IMR-90 (cell line): ENCODE data around the gene SMARCA2.

Source experiments
- CEBPB ChIP-seq: IDR thresholded peaks from 2 replicates; pipeline ENCODE4 v1.6.1; 2012; ENCODE audit warnings: low read depth, low read length, improper control_type of control experiment
- CHD1 ChIP-seq: IDR thresholded peaks from 2 replicates; pipeline ENCODE4 v1.6.1; 2012; ENCODE audit warnings: low read depth, low read length, improper control_type of control experiment
- CTCF ChIP-seq: conservative IDR thresholded peaks from 2 replicates; pipeline ENCODE4 v1.5.1; 2012; ENCODE audit warnings: mild to moderate bottlenecking, low read depth, low read length, improper control_type of control experiment
- FOS ChIP-seq: fragments of 150-350 bp; IDR thresholded peaks from 2 replicates; pipeline ENCODE4 v1.6.1; 2016; ENCODE audit warnings: low read depth, low read length
- MAFK ChIP-seq: IDR thresholded peaks from 2 replicates; pipeline ENCODE4 v1.6.1; 2012; ENCODE audit warnings: low read depth, low read length, improper control_type of control experiment
- MAZ ChIP-seq: IDR thresholded peaks from 2 replicates; pipeline ENCODE4 v1.6.1; 2012; ENCODE audit warnings: low read depth, mild to moderate bottlenecking, low read length, improper control_type of control experiment, moderate library complexity, borderline replicate concordance
- MXI1 ChIP-seq: IDR thresholded peaks from 2 replicates; pipeline ENCODE4 v1.6.1; 2012; ENCODE audit warnings: low read depth, mild to moderate bottlenecking, low read length, moderate library complexity, borderline replicate concordance
- POLR2A ChIP-seq: IDR thresholded peaks from 2 replicates; pipeline ENCODE4 v1.6.1; 2012; ENCODE audit warnings: mild to moderate bottlenecking, low read depth, low read length
- RAD21 ChIP-seq: IDR thresholded peaks from 2 replicates; pipeline ENCODE4 v1.6.1; 2012; ENCODE audit warnings: low read length, improper control_type of control experiment
- RCOR1 ChIP-seq: IDR thresholded peaks from 2 replicates; pipeline ENCODE4 v1.6.1; 2012; ENCODE audit warnings: mild to moderate bottlenecking, low read length, improper control_type of control experiment; ENCODE audit not compliant: insufficient replicate concordance
- SMC3 ChIP-seq: fragments of 150-350 bp; IDR thresholded peaks from 2 replicates; pipeline ENCODE4 v1.6.1; 2016; ENCODE audit warnings: low read depth, mild to moderate bottlenecking, antibody characterized with exemption, low read length, moderate library complexity
- USF2 ChIP-seq: fragments of 150-350 bp; IDR thresholded peaks from 2 replicates; pipeline ENCODE4 v1.6.1; 2017; ENCODE audit warnings: mild to moderate bottlenecking, antibody characterized with exemption, low read length, low read depth

- TF ChIP-seq RCOR1 (no peak), CTCF (no peak), POLR2A (no peak), USF2 (no peak), RAD21 (no peak), CEBPB (no peak), MAFK (no peak), MAZ (no peak), SMC3 (no peak), CHD1 (no peak), MXI1 (no peak), FOS (no peak)
These were observed 127.1 kb downstream of the SMARCA2 start for GRCh38 chr9:2142212-2142611.
